Measurements from ENCODE around the gene FOXC2.

Gene FOXC2

GRCh38 chr16:86573646-86574508 is 7.2 kb downstream of the FOXC2 start:
- DNase-seq (ENCODE audit: low read depth in 2 of 2), result no peak

GRCh38 chr16:86574646-86575045 is 8.0 kb downstream of the FOXC2 start:
- no peak for DNase-seq (ENCODE audit: low read depth in 2 of 2)

- no peak for DNase-seq (ENCODE audit: low read depth in 2 of 2)
Measured at GRCh38 chr16:86575095-86575685, 8.6 kb downstream of the FOXC2 start.

- DNase-seq (ENCODE audit: low read depth in 2 of 2), result peak in 1 of 2 donors; percentile 42
Measured at GRCh38 chr16:86575754-86576557, 9.3 kb downstream of the FOXC2 start.

GRCh38 chr16:86576591-86577313 is 10.1 kb downstream of the FOXC2 start:
- DNase-seq (ENCODE audit: low read depth in 2 of 2), result no peak

- no peak for DNase-seq (ENCODE audit: low read depth in 2 of 2)
Measured at GRCh38 chr16:86577314-86577971, 10.8 kb downstream of the FOXC2 start.

GRCh38 chr16:86578061-86578599 is 11.5 kb downstream of the FOXC2 start, which contains the start of gene FOXL1:
TSS of gene FOXL1 (plus strand) at chr16:86578549. CDS start at chr16:86578724, 175 bp downstream.
- DNase-seq (ENCODE audit: low read depth in 2 of 2), result no peak

- DNase-seq (ENCODE audit: low read depth in 2 of 2), result no peak
Measured at GRCh38 chr16:86578611-86579267, 12.1 kb downstream of the FOXC2 start.

- DNase-seq (ENCODE audit: low read depth in 2 of 2), result no peak
Measured at GRCh38 chr16:86579268-86580062, 12.8 kb downstream of the FOXC2 start.

GRCh38 chr16:86580063-86580790 is 13.6 kb downstream of the FOXC2 start:
- no peak for DNase-seq (ENCODE audit: low read depth in 2 of 2)

- no peak for DNase-seq (ENCODE audit: low read depth in 2 of 2)
Measured at GRCh38 chr16:86580791-86581170, 14.2 kb downstream of the FOXC2 start.

GRCh38 chr16:86581458-86581857 is 14.8 kb downstream of the FOXC2 start:
- DNase-seq (ENCODE audit: low read depth in 2 of 2), result no peak

GRCh38 chr16:86584071-86584685 is 17.5 kb downstream of the FOXC2 start:
- DNase-seq (ENCODE audit: low read depth in 2 of 2), result no peak

GRCh38 chr16:86584726-86585721 is 18.4 kb downstream of the FOXC2 start:
- no peak for DNase-seq (ENCODE audit: low read depth in 2 of 2)

GRCh38 chr16:86585821-86586611 is 19.4 kb downstream of the FOXC2 start:
- DNase-seq (ENCODE audit: low read depth in 2 of 2), result no peak

- no peak for DNase-seq (ENCODE audit: low read depth in 2 of 2)
Measured at GRCh38 chr16:86587487-86587886, 20.9 kb downstream of the FOXC2 start.

All from stimulated activated CD4-positive, alpha-beta T cell treated with anti-CD3 and anti-CD28 coated beads, Interleukin-15, amount 100 ng/mL, for 48 hours (primary cell).